K562 (cell line): ENCODE data around the gene UBAP2. TPM values are rescaled to one million over a fixed set of nuclear protein-coding genes. Genes with fewer than 3 reads are reported as not detected.

Source experiments
- CREB1 ChIP-seq, 2 experiments: sonication (generic) in 1 of 2; formaldehyde crosslinking in 1 of 2; IDR thresholded peaks; 2 replicates each; pipeline versions ENCODE4 v1.6.1 to v1.8.0; 2012 to 2022; ENCODE audit warnings: inconsistent platforms in 1 of 2, mild to moderate bottlenecking in 1 of 2, missing genetic modification reagents in 1 of 2, moderate library complexity in 1 of 2
- JUNB ChIP-seq: fragments of 450-650 bp; formaldehyde crosslinking; conservative IDR thresholded peaks from 2 replicates; pipeline ENCODE4 v1.4.0; 2020; ENCODE audit warnings: mild to moderate bottlenecking
- KDM4B ChIP-seq, 2 experiments: fragments of 450-650 bp in 1 of 2; sonication (generic) in 1 of 2; IDR thresholded peaks; 2 replicates each; pipeline ENCODE4 v1.6.1; 2016 to 2017; ENCODE audit warnings: borderline replicate concordance in 2 of 2, antibody characterized with exemption in 1 of 2, low read depth in 1 of 2, mild to moderate bottlenecking in 1 of 2
- MBD2 ChIP-seq: sonication (generic); IDR thresholded peaks from 2 replicates; pipeline ENCODE4 v1.6.1; 2016; ENCODE audit warnings: low read depth, borderline replicate concordance
- NCOA2 ChIP-seq, 2 experiments: fragments of 450-650 bp; IDR thresholded peaks; 2 replicates each; pipeline ENCODE4 v1.6.1; 2018; ENCODE audit warnings: mild to moderate bottlenecking in 2 of 2, moderate library complexity in 1 of 2; ENCODE audit not compliant: partially characterized antibody in 2 of 2
- NR2C2 ChIP-seq, 2 experiments: fragments of 200-800 bp in 1 of 2; sonication (Bioruptor generic) in 1 of 2; sonication (generic) in 1 of 2; formaldehyde crosslinking in 1 of 2; IDR thresholded peaks; 2 replicates each; pipeline versions ENCODE4 v1.6.1 to v1.8.0; 2016 to 2022; ENCODE audit warnings: mild to moderate bottlenecking in 1 of 2, missing compliant biosample characterization in 1 of 2, missing genetic modification characterization in 1 of 2, missing genetic modification reagents in 1 of 2
- PCBP2 ChIP-seq: fragments of 200-400 bp; formaldehyde crosslinking; IDR thresholded peaks from 2 replicates; pipeline ENCODE4 v1.6.1; 2018; ENCODE audit warnings: low read length, low read depth, mild to moderate bottlenecking, moderate library complexity; ENCODE audit not compliant: poor library complexity, severe bottlenecking
- REST ChIP-seq, 2 experiments: fragments of 450-650 bp; formaldehyde crosslinking in 1 of 2; IDR thresholded peaks; 2 replicates each; pipeline versions ENCODE4 v1.4.0 to v1.6.1; 2014 to 2020; ENCODE audit warnings: mild to moderate bottlenecking in 2 of 2, borderline replicate concordance in 1 of 2, low read depth in 1 of 2
- SMARCE1 ChIP-seq: fragments of 450-650 bp; IDR thresholded peaks from 2 replicates; pipeline ENCODE4 v1.7.1; 2016; ENCODE audit warnings: mild to moderate bottlenecking
- TBL1XR1 ChIP-seq, 2 experiments: IDR thresholded peaks; 2 replicates each; pipeline ENCODE4 v1.6.1; 2012; ENCODE audit warnings: improper control_type of control experiment in 2 of 2, low read length in 2 of 2, mild to moderate bottlenecking in 1 of 2
- TOE1 ChIP-seq, 2 experiments: fragments of 450-650 bp in 1 of 2; sonication (generic) in 1 of 2; formaldehyde crosslinking in 1 of 2; IDR thresholded peaks; 2 replicates each; pipeline versions ENCODE4 v1.7.1 to v1.8.0; 2016 to 2022; ENCODE audit warnings: borderline replicate concordance in 2 of 2, mild to moderate bottlenecking in 2 of 2, antibody characterized with exemption in 1 of 2, inconsistent platforms in 1 of 2, low read depth in 1 of 2, missing genetic modification reagents in 1 of 2, moderate library complexity in 1 of 2
- ZBTB12 ChIP-seq: fragments of 250-450 bp; sonication (Bioruptor Pico); IDR thresholded peaks from 2 replicates; pipeline ENCODE4 v1.4.0; 2020
- ZKSCAN8 ChIP-seq: fragments of 200-800 bp; sonication (Bioruptor generic); IDR thresholded peaks from 2 replicates; pipeline ENCODE4 v1.6.1; 2016; ENCODE audit warnings: missing genetic modification characterization, missing compliant biosample characterization
- ZNF274 ChIP-seq: IDR thresholded peaks from 2 replicates; pipeline ENCODE4 v1.6.1; 2011; ENCODE audit warnings: low read depth, mild to moderate bottlenecking, low read length, moderate library complexity, borderline replicate concordance
- polyA plus RNA-seq, 8 experiments: library from polyadenylated mRNA; depleted of rRNA in 4 of 8; stranded (reverse) in 5 of 8; unstranded in 3 of 8; fragments of >200 nt; fragmentation: Nextera tagmentation in 2 of 8; fragmentation: Illumina TruSeq in 1 of 8; extraction: Ambion mirVana in 2 of 8; extraction: Trizol in 1 of 8; gene quantifications; 2 replicates each; pipeline versions ENCODE4 v1.2.1 to v1.2.3, GENCODE V29; 2011 to 2014; ENCODE audit warnings: inconsistent platforms in 1 of 8, missing spikeins in 1 of 8
- total RNA-seq, 7 experiments: library from RNA; depleted of rRNA in 6 of 7; stranded (reverse); fragments of >200 nt in 6 of 7; fragmentation: Illumina TruSeq in 2 of 7; extraction: Trizol in 2 of 7; gene quantifications; 2 replicates each; pipeline versions ENCODE4 v1.2.1 to v1.2.3, GENCODE V29; 2011 to 2021; ENCODE audit warnings: low replicate concordance in 1 of 7

UBAP2 gene
- total and polyA plus RNA-seq, 9 of the 15 experiments (the other 6 are each of a cell fraction or from before 2014, with no cell fraction given): 8.7 to 47.9 (median 18.7) TPM

GRCh38 chr9:34048727-34049629 lies at the start of gene UBAP2 (continued):
- TF ChIP-seq NCOA2 (IDR thresholded peaks at IDR 0.05; ENCODE audit: partially characterized antibody in 2 of 2) (no peak), CREB1 (IDR thresholded peaks at IDR 0.05) (peak; percentile 95), CREB1 (CRISPR knock-in tag; IDR thresholded peaks at IDR 0.05) (peak; percentile 97), MBD2 (peak; percentile 65), SMARCE1 (0 out of 2 replicates have a peak, but pooled peaks have one; percentile 4), JUNB (CRISPR knock-in tag) (no peak), ZBTB12 (CRISPR knock-in tag) (peak; percentile 93), TOE1 (IDR thresholded peaks at IDR 0.05; ENCODE audit: borderline replicate concordance) (peak; percentile 99), TOE1 (CRISPR knock-in tag; IDR thresholded peaks at IDR 0.05; ENCODE audit: borderline replicate concordance, low read depth) (no peak), PCBP2 (no peak), REST (IDR thresholded peaks at IDR 0.05; ENCODE audit: borderline replicate concordance) (peak; percentile 79), REST (CRISPR knock-in tag; IDR thresholded peaks at IDR 0.05; ENCODE audit: low read depth) (no peak; the same call in 1 of the 2 replicates), ZKSCAN8 (CRISPR knock-in tag) (no peak), KDM4B (IDR thresholded peaks at IDR 0.05; ENCODE audit: borderline replicate concordance in 2 of 2, low read depth in 1 of 2) (peak in 1 of 2 experiments; percentile 15; a peak in 1 of 4 replicates), ZNF274 (no peak), TBL1XR1 (IDR thresholded peaks at IDR 0.05; ENCODE audit: low read length in 2 of 2) (0 out of 4 replicates have a peak, but pooled peaks of 1 of the 2 experiments have one; percentile 18), NR2C2 (CRISPR knock-in tag; IDR thresholded peaks at IDR 0.05) (peak; percentile 66; the same call in 1 of the 2 replicates), NR2C2 (tag; IDR thresholded peaks at IDR 0.05) (peak; percentile 90)
